Measurements from ENCODE around the gene AMHR2. TPM values are rescaled to one million over a fixed set of nuclear protein-coding genes. Genes with fewer than 3 reads are reported as not detected.

AMHR2 gene
- polyA plus RNA-seq, 1 donor (not counting 4 experiments of a cell fraction or from before 2014, with no cell fraction given), result 0.04 TPM

- H3K4me1 ChIP-seq (ENCODE audit: control insufficient read depth, extremely low read depth, insufficient read depth, low read length), result peaks cover 13% of the 10 kb centered on the region
- no peak overlapping the region for H3K4me3 ChIP-seq (ENCODE audit: control insufficient read depth in 2 of 3, extremely low read depth in 1 of 3, insufficient read depth in 2 of 3, low read depth in 1 of 3, low read length in 3 of 3)
- peaks cover 24 to 36% of the 10 kb centered on the region in 2 experiments for H3K36me3 ChIP-seq (ENCODE audit: control insufficient read depth in 2 of 2, extremely low read depth in 1 of 2, insufficient read depth in 2 of 2, low read length in 2 of 2)
- H4K20me1 ChIP-seq (ENCODE audit: control insufficient read depth, extremely low read depth, insufficient read depth, low read length), result peaks cover 24% of the 10 kb centered on the region
- no peak overlapping the region for H2AFZ ChIP-seq (ENCODE audit: control insufficient read depth, low read length)
- FAIRE-seq (no peak), DNase-seq (ENCODE audit: low read depth, low spot score) (no peak)
- H3K9me3 ChIP-seq (ENCODE audit: control insufficient read depth, low read depth, low read length), result no peaks in the 10 kb centered on the region
- H3K9me1 ChIP-seq (ENCODE audit: control insufficient read depth, extremely low read depth, insufficient read depth, low read length), result no peaks in the 10 kb centered on the region
- no peak overlapping the region for H3K9ac ChIP-seq (ENCODE audit: control insufficient read depth, extremely low read depth, insufficient read depth, low read length)
- H3K79me2 ChIP-seq (ENCODE audit: control insufficient read depth, insufficient read depth, low read length), result peaks cover 36% of the 10 kb centered on the region
- TF ChIP-seq CTCF (optimal IDR thresholded peaks at IDR 0.05 in 1 of 3, IDR thresholded peaks at IDR 0.05 in 1 of 3, conservative IDR thresholded peaks at IDR 0.05 in 1 of 3; ENCODE audit: extremely low read depth in 1 of 3, insufficient read depth in 2 of 3, low read length in 3 of 3) (no peak), EZH2 (IDR thresholded peaks at IDR 0.05; ENCODE audit: low read length) (no peak)
- H3K4me2 ChIP-seq (ENCODE audit: control insufficient read depth, extremely low read depth, insufficient read depth, low read depth, low read length), result no peak overlapping the region
- no peaks in the 10 kb centered on the region for H3K27me3 ChIP-seq (ENCODE audit: control insufficient read depth, extremely low read depth, insufficient read depth, low read length)
- dilution Hi-C loops (cut with MboI; ENCODE audit: extremely low pct_ligation_motif_present, low sequenced_read_pairs), result no loop called here
- no peak overlapping the region for H3K27ac ChIP-seq (ENCODE audit: control insufficient read depth, insufficient read depth, low read length)
These were observed 27.3 kb downstream of the AMHR2 start for GRCh38 chr12:53450936-53451335.

GRCh38 chr12:53451661-53452158 lies 28.1 kb downstream of the AMHR2 start, which contains the start of gene PCBP2:
Gene PCBP2, plus strand, starts transcription at chr12:53452102. Its CDS starts 2,699 bp downstream, at chr12:53454801.
- Histone ChIP-seq H3K27me3 (ENCODE audit: control insufficient read depth, extremely low read depth, insufficient read depth, low read length) (no peaks in the 10 kb centered on the region), H3K4me1 (ENCODE audit: control insufficient read depth, extremely low read depth, insufficient read depth, low read length) (peaks cover 13% of the 10 kb centered on the region), H3K9ac (ENCODE audit: control insufficient read depth, extremely low read depth, insufficient read depth, low read length) (peak within 1 kb of the TSS; percentile 95), H3K27ac (ENCODE audit: control insufficient read depth, insufficient read depth, low read length) (peak within 1 kb of the TSS; percentile 85), H2AFZ (ENCODE audit: control insufficient read depth, low read length) (no peak within 1 kb of the TSS), H3K4me3 (ENCODE audit: control insufficient read depth in 2 of 3, extremely low read depth in 1 of 3, insufficient read depth in 2 of 3, low read depth in 1 of 3, low read length in 3 of 3) (peak within 1 kb of the TSS; percentile 69 to 96 (median 92)), H3K9me3 (ENCODE audit: control insufficient read depth, low read depth, low read length) (no peaks in the 10 kb centered on the region), H3K36me3 (ENCODE audit: control insufficient read depth in 2 of 2, extremely low read depth in 1 of 2, insufficient read depth in 2 of 2, low read length in 2 of 2) (peaks cover 24 to 42% of the 10 kb centered on the region in 2 experiments), H4K20me1 (ENCODE audit: control insufficient read depth, extremely low read depth, insufficient read depth, low read length) (peaks cover 26% of the 10 kb centered on the region), H3K79me2 (ENCODE audit: control insufficient read depth, insufficient read depth, low read length) (peaks cover 43% of the 10 kb centered on the region), H3K4me2 (ENCODE audit: control insufficient read depth, extremely low read depth, insufficient read depth, low read depth, low read length) (peak within 1 kb of the TSS; percentile 92), H3K9me1 (ENCODE audit: control insufficient read depth, extremely low read depth, insufficient read depth, low read length) (no peaks in the 10 kb centered on the region)
- DNase-seq (ENCODE audit: low read depth, low spot score) (peak; percentile 91), FAIRE-seq (peak; percentile 75)
- dilution Hi-C loops (cut with MboI; ENCODE audit: extremely low pct_ligation_motif_present, low sequenced_read_pairs), result no loop called here
- peak; percentile 85 to 91 (median 89) for TF ChIP-seq CTCF (optimal IDR thresholded peaks at IDR 0.05 in 1 of 3, IDR thresholded peaks at IDR 0.05 in 1 of 3, conservative IDR thresholded peaks at IDR 0.05 in 1 of 3; ENCODE audit: extremely low read depth in 1 of 3, insufficient read depth in 2 of 3, low read length in 3 of 3)
- TF ChIP-seq EZH2 (IDR thresholded peaks at IDR 0.05; ENCODE audit: low read length), result no peak

Measured in keratinocyte (primary cell).